SKM-1 (cell line): ENCODE measurements around the gene ABTB1.
"Not testable (repeated sequence)": the region's sequence is repeated elsewhere in the genome, so short reads cannot be mapped to it uniquely, and the experiment has no call there.

ENCODE experiments used
- DNase-seq: peaks from one replicate; lab custom pipeline; 2025; ENCODE audit not compliant: unreplicated experiment; lab: John Stamatoyannopoulos, UW

ABTB1 gene

DNA sequence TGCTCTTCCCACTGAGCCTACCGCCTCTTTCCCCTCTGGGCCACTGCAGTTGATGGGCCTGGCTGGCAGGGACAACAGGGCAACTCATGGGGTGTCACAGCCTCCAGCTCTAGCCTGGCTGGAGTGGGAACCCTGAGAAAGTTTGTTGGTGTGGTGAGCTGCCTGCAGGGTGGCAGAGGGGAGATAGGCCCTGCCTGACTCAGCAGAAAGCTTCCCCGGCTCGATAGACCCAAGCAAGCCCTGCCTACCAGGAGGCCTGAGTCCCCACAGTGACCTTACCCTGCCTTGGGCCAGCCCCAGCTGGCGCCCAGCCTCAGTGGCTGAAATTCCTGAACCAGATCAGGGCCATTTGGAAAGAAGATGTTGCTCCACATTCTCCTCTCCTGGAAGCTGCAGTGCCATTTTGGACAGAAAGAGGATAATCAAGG, 29.4 kb downstream of the ABTB1 start:
- no peak for DNase-seq

DNA sequence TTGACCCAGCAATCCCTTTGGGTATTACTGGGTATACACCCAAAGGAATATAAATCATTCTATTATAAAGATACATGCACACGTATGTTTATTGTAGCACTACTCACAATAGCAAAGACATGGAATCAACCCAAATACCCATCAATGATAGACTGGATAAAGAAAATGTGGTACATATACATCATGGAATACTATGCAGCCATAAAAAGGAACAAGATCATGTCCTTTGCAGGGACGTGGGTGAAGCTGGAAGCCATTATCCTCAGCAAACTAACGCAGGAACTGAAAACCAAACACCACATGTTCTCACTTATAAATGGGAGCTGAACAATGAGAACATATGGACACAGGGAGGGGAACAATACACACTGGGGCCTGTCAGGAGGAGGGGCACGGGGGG, 32.1 kb downstream of the ABTB1 start:
- DNase-seq, result not testable (repeated sequence)

DNA sequence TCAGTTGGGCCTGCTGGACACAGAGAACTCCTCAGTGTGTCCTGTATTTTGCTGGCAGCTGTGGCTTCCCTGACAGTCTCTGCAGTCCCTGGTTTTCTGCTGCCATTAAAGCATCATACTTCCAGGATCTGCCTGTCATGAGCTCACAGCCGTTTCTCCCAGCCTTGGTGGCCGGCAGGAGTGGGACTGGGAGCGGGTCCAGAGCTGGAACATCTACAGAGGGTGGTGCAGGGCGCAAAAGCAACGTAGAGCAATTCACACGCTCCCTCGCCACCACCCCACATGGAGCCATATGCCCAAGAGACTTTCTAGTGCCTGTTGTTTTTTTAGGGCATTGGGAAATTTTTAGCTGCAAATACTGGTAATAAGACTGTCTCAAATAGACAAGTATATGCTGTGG, 33.6 kb downstream of the ABTB1 start:
- DNase-seq, result no peak

GRCh38 chr3:127706785-127707351, 34.1 kb downstream of the ABTB1 start:
- DNase-seq, result no peak

- no peak for DNase-seq
Observed at GRCh38 chr3:127707851-127708411, 35.2 kb downstream of the ABTB1 start.

- no peak for DNase-seq
Observed at GRCh38 chr3:127708837-127709236, 36.1 kb downstream of the ABTB1 start.

- DNase-seq, result no peak
Observed at GRCh38 chr3:127709320-127710060, 36.7 kb downstream of the ABTB1 start.

DNA sequence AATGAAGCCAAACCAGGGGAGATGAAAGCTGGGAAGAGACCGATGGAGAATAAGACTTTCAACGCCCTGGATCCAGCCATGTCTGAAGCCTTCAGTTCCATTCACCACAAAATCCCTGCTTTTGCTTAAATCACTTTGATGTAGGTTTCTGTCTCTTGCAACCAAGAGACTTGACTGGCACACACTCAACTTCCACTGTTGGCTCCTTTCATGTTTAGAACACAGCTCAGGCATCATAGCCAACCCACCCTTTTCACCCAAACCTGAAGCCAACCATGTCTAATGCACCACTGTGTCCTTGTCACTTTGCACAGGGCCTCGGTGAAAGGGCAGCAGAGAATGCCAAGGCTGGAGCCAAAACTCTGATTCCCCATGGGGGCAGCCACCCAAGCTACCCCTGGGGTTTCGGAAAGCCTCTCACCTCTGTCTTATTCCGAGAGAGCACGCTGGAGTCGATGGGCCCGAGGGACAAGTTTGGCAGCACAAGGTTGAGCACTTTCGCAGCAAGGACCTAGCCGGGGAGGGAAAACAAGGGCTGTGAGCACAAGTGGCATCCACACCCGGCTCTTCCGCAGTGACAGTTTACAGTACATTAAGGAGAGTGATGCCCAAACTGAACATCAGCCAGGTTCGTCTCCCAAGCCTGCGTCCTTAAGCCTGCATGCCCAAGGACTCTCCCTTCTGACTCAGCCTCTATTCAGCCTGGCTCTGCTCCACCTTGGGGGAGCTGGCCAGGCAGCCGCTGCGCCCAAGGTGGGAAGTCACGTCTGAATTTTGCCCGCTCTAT, 37.6 kb downstream of the ABTB1 start:
- no peak for DNase-seq

GRCh38 chr3:127711021-127711695, 38.4 kb downstream of the ABTB1 start:
- no peak for DNase-seq

DNA sequence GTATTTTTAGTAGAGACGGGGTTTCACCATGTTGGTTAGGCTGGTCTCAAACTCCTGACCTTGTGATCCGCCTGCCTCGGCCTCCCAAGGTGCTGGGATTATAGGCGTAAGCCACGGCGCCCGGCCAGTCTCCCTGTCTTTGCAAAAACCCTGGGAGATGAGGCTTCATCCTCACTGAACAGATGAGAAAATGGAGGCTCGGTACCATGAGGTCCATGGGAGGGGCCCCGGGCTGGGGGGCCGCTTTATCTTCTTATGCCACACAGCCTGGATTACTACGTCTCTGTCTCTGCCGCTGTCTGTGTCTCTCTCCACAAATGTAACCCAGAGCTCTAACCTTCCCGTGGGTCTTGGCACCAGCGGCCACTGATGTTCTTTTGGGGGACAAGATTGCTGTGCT, 39.1 kb downstream of the ABTB1 start:
- DNase-seq, result no peak

GRCh38 chr3:127712461-127712860, 39.7 kb downstream of the ABTB1 start:
- DNase-seq, result no peak

- DNase-seq, result no peak
Observed at GRCh38 chr3:127712881-127713771, 40.4 kb downstream of the ABTB1 start.

GRCh38 chr3:127714125-127714571, 41.4 kb downstream of the ABTB1 start:
- no peak for DNase-seq

DNA sequence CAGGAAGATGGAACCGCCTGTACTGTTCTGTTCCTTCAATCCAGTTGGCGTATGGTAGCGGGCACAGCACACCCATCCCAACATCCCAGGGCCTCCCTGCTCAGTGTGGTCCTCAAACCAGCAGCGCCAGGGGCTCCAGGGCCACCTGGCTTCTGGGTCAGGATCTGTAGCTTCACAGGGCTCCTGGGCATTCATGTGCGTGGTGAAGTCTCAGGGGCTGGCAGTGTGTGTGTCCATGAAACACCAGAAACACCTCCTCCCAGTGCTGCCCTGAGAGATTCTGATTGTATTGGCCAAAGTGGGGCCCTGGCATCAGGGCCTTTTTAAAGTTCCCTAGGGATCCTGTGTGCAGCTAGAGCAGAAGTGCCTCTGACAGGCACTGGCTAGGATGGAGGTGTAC, 42.1 kb downstream of the ABTB1 start:
- no peak for DNase-seq

GRCh38 chr3:127715532-127715931, 42.8 kb downstream of the ABTB1 start:
- no peak for DNase-seq

DNA sequence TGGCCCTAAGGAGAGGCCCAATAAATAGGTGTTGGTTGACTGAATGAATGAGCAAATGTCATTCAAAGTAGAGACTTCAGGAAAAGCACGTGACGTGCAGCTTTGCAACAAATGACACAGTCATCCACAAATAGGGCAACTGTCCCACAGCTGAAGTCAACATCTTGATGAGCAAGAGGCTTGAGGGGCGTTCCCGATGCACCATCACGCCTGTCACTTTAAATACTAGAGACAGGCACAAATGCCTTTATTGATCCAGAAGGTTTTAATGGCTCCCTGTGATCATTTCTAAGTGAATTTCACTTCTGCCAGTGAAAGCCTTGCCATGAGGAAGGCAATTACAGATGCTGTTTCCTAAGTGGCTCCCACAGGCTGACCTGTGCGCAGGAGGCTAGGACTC, 43.6 kb downstream of the ABTB1 start:
- no peak for DNase-seq

DNA sequence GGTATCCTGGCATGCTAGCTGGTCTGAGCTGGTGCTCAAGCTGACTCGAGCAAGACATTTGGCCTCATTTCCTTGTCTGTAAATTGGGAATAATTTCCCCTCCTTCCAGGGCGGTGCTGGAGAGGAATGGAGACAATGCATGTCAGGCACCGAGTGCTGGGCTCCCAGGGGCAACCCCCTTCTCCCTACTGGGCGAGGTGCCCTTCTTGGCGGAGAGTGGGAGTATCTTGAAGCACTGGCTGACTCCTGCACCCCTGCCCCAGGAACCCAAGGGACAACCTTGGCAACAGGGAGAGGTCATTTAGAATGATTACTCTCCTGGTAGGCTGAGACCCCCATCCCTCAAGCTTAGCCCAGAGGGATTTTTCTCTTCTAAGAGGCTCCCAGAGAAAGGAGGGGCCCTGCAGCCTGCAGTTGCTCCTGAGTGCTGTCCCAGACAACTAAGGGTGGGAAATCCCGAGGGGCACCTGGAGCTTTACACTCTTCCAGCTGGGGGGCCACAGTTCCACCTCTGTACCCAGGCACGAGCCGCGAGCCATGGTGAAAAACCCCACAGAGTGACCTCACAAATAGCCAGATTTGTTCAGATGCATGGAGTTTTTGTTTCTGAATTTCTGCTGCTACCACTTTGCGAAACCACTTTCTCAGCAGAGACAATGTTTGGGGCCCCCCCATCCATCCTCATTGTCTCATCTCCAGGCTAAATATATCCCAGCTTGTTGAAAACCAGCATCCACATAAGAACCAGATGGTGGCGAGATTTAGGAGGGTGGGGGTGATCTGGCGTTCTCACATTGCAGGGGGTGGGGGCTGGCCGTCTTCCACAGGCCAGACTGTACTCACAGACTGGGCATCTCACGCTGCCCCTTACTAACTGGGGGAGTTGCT, 44.8 kb downstream of the ABTB1 start:
- DNase-seq, result no peak

DNA sequence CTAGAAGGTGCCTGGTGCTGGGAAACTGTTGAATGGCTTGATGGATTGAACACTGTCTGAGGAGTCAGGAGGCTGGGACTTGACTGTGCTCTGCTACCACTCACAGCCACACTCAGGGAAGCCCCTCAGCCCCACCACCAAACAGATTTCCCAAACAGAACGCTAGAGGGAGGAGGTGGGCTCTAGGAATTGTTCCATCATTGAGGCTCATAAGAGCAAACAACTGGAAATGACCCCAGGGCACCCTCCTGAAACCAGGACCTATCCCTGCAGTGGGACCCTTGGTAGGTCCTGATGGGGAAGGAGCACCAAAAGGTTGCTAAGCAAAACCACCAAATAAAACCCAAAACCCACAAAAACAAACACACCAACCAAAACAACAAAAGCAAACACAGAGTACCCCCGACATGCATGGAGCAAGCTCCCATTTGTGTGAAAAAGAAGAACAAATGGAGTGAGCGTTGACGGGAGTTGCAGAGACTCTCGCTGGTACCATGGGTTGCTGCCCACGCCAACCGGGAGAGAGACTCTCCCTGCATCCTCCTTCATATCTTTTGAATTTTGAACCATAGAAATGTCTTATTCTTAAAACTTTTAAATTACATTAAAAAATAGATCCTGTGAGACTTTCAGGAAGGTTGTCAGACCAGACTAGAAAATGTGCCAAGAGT, 45.6 kb downstream of the ABTB1 start:
- no peak for DNase-seq

GRCh38 chr3:127718916-127719290, 46.2 kb downstream of the ABTB1 start:
- no peak for DNase-seq
